ENCODE measurements around the gene GRAMD1A. TPM values are rescaled to one million over a fixed set of nuclear protein-coding genes. Genes with fewer than 3 reads are reported as not detected.
"Not testable (repeated sequence)": the region's sequence is repeated elsewhere in the genome, so short reads cannot be mapped to it uniquely, and the experiment has no call there.

The GRAMD1A gene
- total RNA-seq, 2 experiments from 2014 or later: 185 to 227 TPM

DNA sequence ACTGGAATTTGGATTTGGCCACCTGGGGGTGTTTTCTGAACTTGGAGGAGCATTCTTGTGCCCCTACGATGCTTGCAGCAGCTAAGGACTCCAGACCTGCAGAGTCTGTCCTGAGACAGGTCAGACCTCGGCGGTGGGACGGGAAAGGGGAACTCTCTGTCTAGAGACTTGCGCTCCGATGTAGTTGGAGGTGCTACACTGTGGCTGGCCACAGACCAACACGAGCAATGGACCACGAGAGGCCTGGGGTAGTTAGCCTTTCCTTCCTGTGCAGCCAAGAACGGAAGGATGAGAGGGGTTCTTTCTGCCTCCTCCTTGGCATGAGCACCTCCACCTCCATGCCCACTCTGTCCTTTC is 5.9 kb upstream of the GRAMD1A start:
- ChIA-PET CTCF (interaction anchor here (1.2 kb wide), 1 partner anchor 21 kb away, joined by 3 read pairs; no protein-coding TSS in a partner anchor), POLR2A (no interaction called here)
- ATAC-seq (no peak), DNase-seq (no peak)
- H3K36me3 Mint-ChIP-seq (ENCODE audit: low read depth): no peaks in the 10 kb centered on the region
- peaks cover 70% of the 10 kb centered on the region for H3K4me1 Mint-ChIP-seq
- intact Hi-C loops (cut with DNase I, micrococcal nuclease): loop anchor here in 1 of 2 experiments (5.0 kb wide), 1 partner anchor 218 kb away; no protein-coding TSS in a partner anchor
- no peak overlapping the region for H3K4me3 Mint-ChIP-seq
- peaks cover 3% of the 10 kb centered on the region for H3K9me3 Mint-ChIP-seq (ENCODE audit: low read depth)
- no peaks in the 10 kb centered on the region for H3K27me3 Mint-ChIP-seq
- no peak overlapping the region for H3K27ac Mint-ChIP-seq

DNA sequence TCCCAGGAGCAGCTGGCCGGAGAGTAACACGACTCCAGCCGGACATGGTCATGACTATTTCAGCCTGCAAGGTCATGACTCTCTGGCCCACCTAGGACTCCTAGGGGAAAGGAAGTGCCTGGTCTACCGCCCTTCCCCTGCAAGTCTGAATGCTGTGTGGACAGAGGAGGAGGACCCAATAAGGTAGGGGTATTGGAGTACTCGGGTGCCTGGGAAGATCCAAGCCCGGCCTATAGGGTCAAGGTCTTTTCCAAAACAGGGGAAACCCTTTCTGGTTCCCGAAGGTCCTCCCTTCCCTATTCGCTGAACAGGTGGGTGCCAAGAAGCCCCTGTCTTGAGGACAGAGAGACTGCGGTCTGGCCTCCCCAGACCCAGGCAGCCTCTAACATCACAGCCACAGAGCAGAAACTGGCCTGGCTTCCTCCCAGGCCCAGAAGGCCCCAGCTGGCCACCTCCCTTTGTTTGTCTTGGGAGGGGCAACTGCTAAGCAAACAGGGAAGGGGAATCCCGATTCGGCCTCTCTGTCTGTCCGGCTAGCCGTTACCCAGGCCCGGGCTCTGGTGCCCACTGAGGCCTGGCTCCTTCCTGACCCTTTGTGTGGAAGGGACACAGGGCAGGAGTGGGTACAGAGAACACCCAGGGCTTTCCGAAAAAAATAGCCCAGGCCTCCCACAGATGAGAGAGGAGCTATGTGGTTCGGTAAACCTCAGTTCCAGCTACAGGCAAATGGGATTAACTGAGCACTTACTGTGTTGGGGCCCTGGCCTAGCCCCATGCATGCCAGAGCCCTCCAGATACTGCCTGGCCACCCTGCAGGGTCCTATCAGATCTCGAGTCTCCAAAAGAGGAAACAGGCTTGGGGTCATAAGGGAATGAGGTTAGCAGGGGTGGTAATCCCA is 5.2 kb upstream of the GRAMD1A start:
- Mint-ChIP-seq H3K9me3 (ENCODE audit: low read depth) (peaks cover 3% of the 10 kb centered on the region), H3K4me1 (peaks cover 67% of the 10 kb centered on the region), H3K36me3 (ENCODE audit: low read depth) (no peaks in the 10 kb centered on the region), H3K27ac (no peak overlapping the region), H3K4me3 (no peak overlapping the region), H3K27me3 (no peaks in the 10 kb centered on the region)
- intact Hi-C loops (cut with DNase I, micrococcal nuclease): loop anchor here in 1 of 2 experiments (5.0 kb wide), 1 partner anchor 217 kb away; no protein-coding TSS in a partner anchor
- ChIA-PET CTCF (interaction anchor here (0.5 to 2.2 kb wide), 6 partner anchors 9 to 1978 kb away, joined by 3 to 6 read pairs (median 3); no protein-coding TSS in a partner anchor), POLR2A (no interaction called here)
- ATAC-seq (no peak), DNase-seq (no peak)

DNA sequence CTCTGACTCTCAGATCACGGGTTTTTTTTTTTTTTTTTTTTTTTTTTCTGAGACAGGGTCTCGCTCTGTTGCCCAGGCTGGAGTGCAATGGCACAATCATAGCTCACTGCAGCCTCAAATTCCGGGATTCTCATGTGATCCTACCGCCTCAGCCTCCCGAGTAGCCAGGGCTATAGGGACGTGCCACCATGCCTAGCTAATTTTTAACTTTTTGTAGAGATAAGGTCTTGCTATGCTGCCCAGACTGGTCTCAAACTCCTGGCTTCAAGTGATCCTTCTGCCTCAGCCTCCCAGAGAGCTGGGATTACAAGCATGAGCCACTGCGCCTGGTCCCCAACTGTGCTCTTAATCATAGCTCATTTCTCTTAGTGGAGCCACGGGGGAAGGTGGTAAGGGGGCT is 4.6 kb upstream of the GRAMD1A start:
- peaks cover 3% of the 10 kb centered on the region for H3K9me3 Mint-ChIP-seq (ENCODE audit: low read depth)
- peak overlapping the region; percentile 98 for H3K27ac Mint-ChIP-seq
- peaks cover 61% of the 10 kb centered on the region for H3K4me1 Mint-ChIP-seq
- POLR2A ChIA-PET: no interaction called here
- ATAC-seq (no peak), DNase-seq (no peak)
- intact Hi-C loops (cut with DNase I, micrococcal nuclease): no loop called here
- CTCF ChIA-PET: interaction anchor here (0.8 to 2.2 kb wide), 4 partner anchors 10 to 49 kb away, joined by 3 to 6 read pairs (median 3); no protein-coding TSS in a partner anchor
- H3K27me3 Mint-ChIP-seq: no peaks in the 10 kb centered on the region
- no peaks in the 10 kb centered on the region for H3K36me3 Mint-ChIP-seq (ENCODE audit: low read depth)
- H3K4me3 Mint-ChIP-seq: no peak overlapping the region

DNA sequence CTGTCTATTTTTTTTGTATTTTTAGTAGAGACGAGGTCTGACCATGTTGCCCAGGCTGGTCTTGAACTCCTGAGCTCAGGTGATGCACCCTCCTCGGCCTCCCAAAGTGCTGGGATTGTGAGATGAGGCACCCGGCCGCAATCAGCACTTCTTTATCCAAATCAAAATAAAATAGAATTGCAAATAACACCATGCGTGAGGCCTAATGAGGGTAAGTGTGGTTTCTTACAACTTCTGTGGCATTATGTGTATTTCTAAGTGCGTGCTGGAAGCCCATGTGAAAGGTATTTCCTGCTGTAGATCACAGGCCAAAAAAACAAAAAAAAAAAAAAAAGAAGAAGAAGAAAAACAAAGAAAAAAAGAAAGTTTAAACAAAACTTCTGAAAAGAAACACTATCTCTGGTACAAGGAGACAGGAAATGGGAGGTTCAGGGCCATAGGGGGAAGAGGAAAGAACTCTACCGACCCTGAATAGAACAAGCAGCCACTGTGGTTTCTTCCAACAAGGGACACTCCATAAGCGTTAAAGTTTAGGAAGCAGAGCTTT is 3.0 kb upstream of the GRAMD1A start:
- H3K27ac Mint-ChIP-seq: peak overlapping the region; percentile 98
- H3K36me3 Mint-ChIP-seq (ENCODE audit: low read depth): peaks cover 14% of the 10 kb centered on the region
- ATAC-seq: no peak
- H3K27me3 Mint-ChIP-seq: no peaks in the 10 kb centered on the region
- no peak for DNase-seq
- CTCF ChIA-PET: interaction anchor here (0.7 to 2.2 kb wide), 3 partner anchors 10 to 47 kb away, joined by 3 to 6 read pairs (median 3); no protein-coding TSS in a partner anchor
- intact Hi-C loops (cut with DNase I, micrococcal nuclease): no loop called here
- H3K9me3 Mint-ChIP-seq (ENCODE audit: low read depth): no peaks in the 10 kb centered on the region
- POLR2A ChIA-PET: interaction anchor here (0.6 to 0.7 kb wide), 2 partner anchors 9 to 749 kb away, joined by 3 to 5 read pairs; partner anchors contain the start of gene PSENEN
- peak overlapping the region; percentile 100 for H3K4me3 Mint-ChIP-seq
- peaks cover 56% of the 10 kb centered on the region for H3K4me1 Mint-ChIP-seq

DNA sequence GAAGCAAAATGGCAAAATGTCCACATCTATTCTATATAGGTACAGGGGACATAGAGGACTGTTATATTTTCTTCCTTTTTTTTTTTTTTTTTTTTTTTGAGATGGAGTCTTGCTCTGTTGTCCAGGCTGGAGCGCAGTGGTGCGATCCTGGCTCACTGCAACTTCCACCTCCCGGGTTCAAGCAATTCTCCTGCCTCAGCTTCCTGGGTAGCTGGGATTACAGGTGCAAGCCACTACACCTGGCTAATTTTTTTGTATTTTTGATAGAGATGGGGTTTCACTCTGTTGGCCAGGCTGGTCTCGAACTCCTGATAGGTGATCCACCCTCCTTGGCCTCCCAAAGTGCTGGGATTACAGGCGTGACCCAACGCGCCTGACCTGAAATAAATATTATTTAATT is 1.9 kb upstream of the GRAMD1A start:
- CTCF ChIA-PET; H3K27me3 Mint-ChIP-seq; H3K9me3 Mint-ChIP-seq (ENCODE audit: low read depth); ATAC-seq; DNase-seq: not testable (repeated sequence)
- POLR2A ChIA-PET: interaction anchor here (1.7 kb wide), 1 partner anchor 9 kb away, joined by 15 read pairs; no protein-coding TSS in a partner anchor
- H3K36me3 Mint-ChIP-seq (ENCODE audit: low read depth): peaks cover 25% of the 10 kb centered on the region
- intact Hi-C loops (cut with DNase I, micrococcal nuclease): loop anchor here in 1 of 2 experiments (2.0 kb wide), 1 partner anchor 13 kb away; no protein-coding TSS in a partner anchor
- H3K27ac Mint-ChIP-seq: peak overlapping the region; percentile 98
- peaks cover 60% of the 10 kb centered on the region for H3K4me1 Mint-ChIP-seq
- peak overlapping the region; percentile 100 for H3K4me3 Mint-ChIP-seq

DNA sequence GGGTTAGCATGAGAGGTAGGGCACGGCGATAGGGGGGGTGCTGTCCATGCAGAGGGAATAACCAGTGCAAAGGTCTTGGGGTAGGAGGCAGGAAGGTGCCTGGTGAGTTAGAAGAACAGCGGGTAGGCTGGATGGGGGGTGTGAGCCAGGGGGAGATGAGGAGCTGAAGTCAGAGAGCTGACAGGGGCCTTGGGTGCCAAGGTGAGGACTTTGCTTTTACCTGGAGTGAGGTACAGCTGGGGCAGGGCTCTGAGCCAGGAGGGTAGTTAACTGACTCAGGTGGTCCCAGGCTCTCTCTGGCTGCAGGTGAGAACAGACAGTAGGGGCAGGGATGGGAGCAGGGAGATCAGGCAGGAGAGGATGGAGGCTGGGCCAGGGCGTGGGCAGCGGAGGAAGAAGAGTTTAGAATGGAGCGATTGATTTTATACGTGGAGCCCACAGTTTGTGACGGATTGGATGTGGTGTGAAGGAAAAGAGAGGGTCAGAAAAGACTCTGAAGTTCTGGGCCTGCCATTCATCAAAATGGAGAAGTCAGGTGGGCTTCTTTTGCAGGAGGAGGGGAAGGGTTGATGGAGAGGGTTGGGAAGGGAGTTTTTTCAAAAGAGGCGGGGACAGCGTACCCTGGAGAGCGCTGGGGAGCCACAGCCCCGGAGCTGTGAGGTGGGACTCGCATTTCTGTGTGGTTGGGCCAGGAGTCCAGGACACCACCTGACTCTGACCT is 1.2 kb upstream of the GRAMD1A start:
- no peak for ATAC-seq
- CTCF ChIA-PET: interaction anchor here (0.6 to 3.4 kb wide), 3 partner anchors 7 to 25 kb away, joined by 3 to 26 read pairs (median 3); no protein-coding TSS in a partner anchor

DNA sequence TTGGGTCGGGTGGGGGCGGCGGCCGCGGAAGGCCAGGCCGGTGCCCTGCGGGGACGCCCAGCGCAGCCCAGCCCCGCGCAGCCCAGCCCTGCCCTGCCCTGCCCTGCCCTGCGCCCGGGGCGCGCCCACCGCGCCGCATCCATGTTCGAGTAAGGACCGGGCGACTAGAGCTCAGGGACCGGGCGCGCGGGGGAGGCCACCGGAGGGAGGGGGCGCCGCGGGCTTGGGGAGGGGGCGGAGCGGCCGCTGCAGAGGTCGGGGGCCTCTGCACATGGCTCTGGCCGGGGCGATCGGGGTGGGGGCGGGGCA is 169 bp downstream of the GRAMD1A start:
- Mint-ChIP-seq H3K4me1 (peaks cover 71% of the 10 kb centered on the region), H3K36me3 (ENCODE audit: low read depth) (peaks cover 39% of the 10 kb centered on the region), H3K27ac (no peak overlapping the region), H3K4me3 (peak overlapping the region; percentile 100), H3K27me3 (no peaks in the 10 kb centered on the region), H3K9me3 (ENCODE audit: low read depth) (no peaks in the 10 kb centered on the region)
- ChIA-PET CTCF (interaction anchor here (0.9 to 3.4 kb wide), 4 partner anchors 13 to 44 kb away, joined by 4 to 26 read pairs (median 12); no protein-coding TSS in a partner anchor), POLR2A (interaction anchor here (1.6 to 3.1 kb wide), 2 partner anchors 11 to 26 kb away, joined by 10 to 14 read pairs; no protein-coding TSS in a partner anchor)
- intact Hi-C loops (cut with DNase I, micrococcal nuclease): loop anchor here (1.0 to 5.0 kb wide), 4 partner anchors 27 to 1628 kb away; partner anchors contain the start of genes CEBPG (in 1 of the 2), SCGB2B2 (in 1 of the 2), ZNF302 (in 1 of the 2) and ZNF792 (in 1 of the 2)
- ATAC-seq: peak; percentile 21
- no peak for DNase-seq

More for the DNA sequence above, 1.2 kb upstream of the GRAMD1A start:
- Mint-ChIP-seq H3K4me1 (peaks cover 65% of the 10 kb centered on the region), H3K27ac (peak overlapping the region; percentile 90), H3K9me3 (ENCODE audit: low read depth) (no peaks in the 10 kb centered on the region), H3K27me3 (no peaks in the 10 kb centered on the region), H3K4me3 (peak overlapping the region; percentile 100), H3K36me3 (ENCODE audit: low read depth) (peaks cover 30% of the 10 kb centered on the region)
- DNase-seq: no peak
- POLR2A ChIA-PET: interaction anchor here (1.7 to 3.1 kb wide), 2 partner anchors 9 to 25 kb away, joined by 14 to 15 read pairs; no protein-coding TSS in a partner anchor
- intact Hi-C loops (cut with DNase I, micrococcal nuclease): loop anchor here in 1 of 2 experiments (2.0 kb wide), 1 partner anchor 14 kb away; no protein-coding TSS in a partner anchor

- no peaks in the 10 kb centered on the region for H3K9me3 Mint-ChIP-seq (ENCODE audit: low read depth)
- CTCF ChIA-PET: interaction anchor here (1.0 to 3.4 kb wide), 7 partner anchors 12 to 141 kb away, joined by 4 to 26 read pairs (median 7); partner anchors contain the start of gene FXYD7
- peak overlapping the region; percentile 100 for H3K27ac Mint-ChIP-seq
- peak; percentile 24 for ATAC-seq
- POLR2A ChIA-PET: interaction anchor here (0.7 to 3.1 kb wide), 4 partner anchors 10 to 163 kb away, joined by 3 to 14 read pairs (median 7); no protein-coding TSS in a partner anchor
- H3K36me3 Mint-ChIP-seq (ENCODE audit: low read depth): peaks cover 45% of the 10 kb centered on the region
- no peaks in the 10 kb centered on the region for H3K27me3 Mint-ChIP-seq
- peaks cover 72% of the 10 kb centered on the region for H3K4me1 Mint-ChIP-seq
- H3K4me3 Mint-ChIP-seq: peak overlapping the region; percentile 100
- peak; percentile 78 for DNase-seq
- intact Hi-C loops (cut with DNase I, micrococcal nuclease): loop anchor here (1.0 to 5.0 kb wide), 5 partner anchors 11 to 1629 kb away; partner anchors contain the start of genes CEBPG (in 1 of the 2), SCGB2B2 (in 1 of the 2), ZNF302 (in 1 of the 2) and ZNF792 (in 1 of the 2)
Measured at GRCh38 chr19:35000647-35001501, 751 bp downstream of the GRAMD1A start.

DNA sequence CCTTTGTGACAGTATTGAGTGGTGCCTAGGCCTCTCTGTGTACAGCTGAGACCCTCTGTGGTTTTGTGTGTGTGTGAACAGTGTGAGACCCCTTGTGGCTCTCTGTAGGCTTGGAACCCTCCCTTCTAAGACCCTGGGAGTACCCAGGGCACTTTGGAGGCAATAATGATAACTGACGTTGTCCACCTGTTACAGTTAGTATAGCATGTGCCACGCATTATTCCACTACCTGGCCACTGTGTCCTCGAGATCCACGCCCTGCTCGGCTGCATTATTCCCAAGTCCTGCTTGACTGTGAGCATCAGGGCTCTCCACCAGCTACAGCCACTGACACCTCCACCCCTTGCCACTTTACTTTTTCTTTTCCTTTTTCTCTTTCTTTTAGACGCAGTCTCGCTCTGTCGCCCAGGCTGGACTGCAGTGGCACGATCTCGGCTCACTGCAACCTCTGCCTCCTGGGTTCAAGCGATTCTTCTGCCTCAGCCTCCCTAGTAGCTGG is 2.0 kb downstream of the GRAMD1A start:
- Mint-ChIP-seq H3K27ac (peak overlapping the region; percentile 100), H3K9me3 (ENCODE audit: low read depth) (no peaks in the 10 kb centered on the region), H3K27me3 (no peaks in the 10 kb centered on the region), H3K36me3 (ENCODE audit: low read depth) (peaks cover 56% of the 10 kb centered on the region), H3K4me3 (peak overlapping the region; percentile 100), H3K4me1 (peaks cover 70% of the 10 kb centered on the region)
- intact Hi-C loops (cut with DNase I, micrococcal nuclease): loop anchor here (5.0 kb wide), 2 partner anchors 40 to 1630 kb away; partner anchors contain the start of genes CEBPG (in 1 of the 2) and ZNF792 (in 1 of the 2)
- no peak for DNase-seq
- POLR2A ChIA-PET: interaction anchor here (1.6 kb wide), 1 partner anchor 13 kb away, joined by 10 read pairs; no protein-coding TSS in a partner anchor
- ATAC-seq: no peak
- CTCF ChIA-PET: interaction anchor here (0.7 to 3.4 kb wide), 5 partner anchors 9 to 71 kb away, joined by 3 to 26 read pairs (median 5); no protein-coding TSS in a partner anchor

Measured in activated CD4-positive, alpha-beta T cell treated with anti-CD3 and anti-CD28 coated beads for 36 hours (primary cell).